GM10266 (cell line): ENCODE data around the gene NR2F1.
A peak's percentile ranks its signal among the peaks of the same experiment; 100 is the strongest.

Experiments
- DNase-seq: peaks from one replicate; pipeline ENCODE4 v3.0.0; 2012; ENCODE audit errors: extremely low spot score
- CTCF ChIP-seq: IDR thresholded peaks from 2 replicates; pipeline ENCODE4 v1.5.1; 2012; ENCODE audit warnings: mild to moderate bottlenecking, low read depth; ENCODE audit not compliant: control insufficient read depth, insufficient read depth; ENCODE audit errors: missing control alignments

Gene NR2F1

GRCh38 chr5:93611273-93611975 is 28.4 kb downstream of the NR2F1 start:
- no peak for TF ChIP-seq CTCF
- DNase-seq = no peak

- no peak for DNase-seq
- TF ChIP-seq CTCF = no peak
Observed at GRCh38 chr5:93611976-93612854, 29.2 kb downstream of the NR2F1 start.

- no peak for TF ChIP-seq CTCF
- no peak for DNase-seq
Observed at GRCh38 chr5:93612855-93613243, 29.8 kb downstream of the NR2F1 start.

- DNase-seq = no peak
- no peak for TF ChIP-seq CTCF
Observed at GRCh38 chr5:93616538-93617174, 33.6 kb downstream of the NR2F1 start.

GRCh38 chr5:93620487-93621326 is 37.7 kb downstream of the NR2F1 start:
- peak; percentile 82 for DNase-seq
- TF ChIP-seq CTCF = peak; percentile 22

GRCh38 chr5:93621327-93621798 is 38.3 kb downstream of the NR2F1 start:
- no peak for DNase-seq
- TF ChIP-seq CTCF = no peak
